Ammon's horn (tissue), 1 donor: ENCODE results near the gene GRIA2.
"Not testable (repeated sequence)": the region's sequence is repeated elsewhere in the genome, so short reads cannot be mapped to it uniquely, and the experiment has no call there.

ENCODE experiments used
- DNase-seq: peaks from one replicate; pipeline ENCODE4 v3.0.0-alpha.2; 2016; ENCODE audit warnings: low spot score

Gene GRIA2

DNA sequence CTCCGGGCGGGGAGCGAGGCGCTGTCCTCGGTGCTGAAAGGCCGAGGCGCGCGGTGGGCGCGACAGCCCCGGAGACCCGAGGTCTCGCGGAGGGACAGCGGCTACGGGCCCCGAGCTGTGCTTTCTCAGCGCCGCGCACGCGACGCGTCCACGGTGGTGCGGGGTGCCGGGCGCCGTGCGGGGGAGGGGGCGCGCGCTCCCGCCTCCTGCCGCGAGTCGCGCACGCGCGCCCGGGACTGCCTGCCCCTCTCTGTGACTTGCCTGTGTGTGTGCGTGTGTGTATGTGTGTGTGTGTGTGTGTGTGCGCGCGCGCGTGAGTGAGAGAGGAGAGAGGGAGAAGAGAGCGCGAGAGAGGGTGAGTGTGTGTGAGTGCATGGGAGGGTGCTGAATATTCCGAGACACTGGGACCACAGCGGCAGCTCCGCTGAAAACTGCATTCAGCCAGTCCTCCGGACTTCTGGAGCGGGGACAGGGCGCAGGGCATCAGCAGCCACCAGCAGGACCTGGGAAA lies at the start of gene GRIA2:
GRIA2 (plus strand) TSS at position 358 of the 511 bp plus-strand sequence. CDS start 315 bp downstream, outside the sequence.
- peak; percentile 89 for DNase-seq

DNA sequence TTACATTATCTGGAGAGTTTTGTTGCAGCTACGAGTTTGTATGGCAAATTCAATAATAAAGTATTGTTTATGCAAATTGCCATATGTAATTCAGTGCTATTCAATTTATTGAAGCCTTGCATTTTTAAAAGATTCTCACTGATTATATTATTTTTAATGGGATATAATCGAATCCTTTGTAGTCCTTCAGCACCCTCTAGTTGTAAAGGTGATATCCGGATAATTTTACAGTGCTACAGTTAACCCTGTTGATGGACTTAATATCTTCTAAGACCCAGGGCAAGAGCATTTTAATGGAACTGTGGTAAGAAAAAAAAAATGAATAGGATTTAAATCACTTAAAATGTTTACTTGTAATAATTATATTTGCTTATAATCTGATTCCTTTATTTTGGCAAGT lies 48.5 kb upstream of the GRIA2 start:
- DNase-seq, result no peak

DNA sequence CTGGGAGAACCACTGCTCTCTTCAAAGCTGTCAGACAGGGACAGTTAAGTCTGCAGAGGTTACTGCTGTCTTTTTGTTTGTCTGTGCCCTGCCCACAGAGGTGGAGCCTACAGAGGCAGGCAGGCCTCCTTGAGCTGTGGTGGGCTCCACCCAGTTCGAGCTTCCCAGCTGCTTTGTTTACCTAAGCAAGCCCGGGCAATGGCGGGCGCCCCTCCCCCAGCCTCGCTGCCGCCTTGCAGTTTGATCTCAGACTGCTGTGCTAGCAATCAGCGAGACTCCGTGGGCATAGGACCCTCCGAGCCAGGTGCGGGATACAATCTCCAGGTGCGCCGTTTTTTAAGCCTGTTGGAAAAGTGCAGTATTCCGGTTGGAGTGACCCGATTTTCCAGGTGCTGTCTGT lies 40.3 kb upstream of the GRIA2 start:
- DNase-seq, result not testable (repeated sequence)

DNA sequence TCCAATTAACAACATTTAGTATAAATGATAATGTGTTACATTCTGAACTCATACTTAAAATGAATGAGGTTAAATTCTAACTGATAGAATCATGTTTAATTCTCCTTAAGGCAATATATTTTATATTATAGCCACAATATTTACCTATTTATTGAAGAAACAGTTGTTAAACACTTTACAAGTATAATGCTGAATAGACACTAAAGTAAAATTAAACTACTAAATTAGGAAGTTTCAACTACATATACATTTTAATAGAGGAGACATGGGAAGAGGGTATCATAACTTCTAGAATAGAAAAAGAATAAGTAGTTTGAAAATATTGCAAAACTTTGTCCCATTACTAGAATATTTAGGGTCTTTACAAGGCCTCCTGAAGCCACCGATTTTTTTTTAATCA lies 36.2 kb upstream of the GRIA2 start:
- no peak for DNase-seq

DNA sequence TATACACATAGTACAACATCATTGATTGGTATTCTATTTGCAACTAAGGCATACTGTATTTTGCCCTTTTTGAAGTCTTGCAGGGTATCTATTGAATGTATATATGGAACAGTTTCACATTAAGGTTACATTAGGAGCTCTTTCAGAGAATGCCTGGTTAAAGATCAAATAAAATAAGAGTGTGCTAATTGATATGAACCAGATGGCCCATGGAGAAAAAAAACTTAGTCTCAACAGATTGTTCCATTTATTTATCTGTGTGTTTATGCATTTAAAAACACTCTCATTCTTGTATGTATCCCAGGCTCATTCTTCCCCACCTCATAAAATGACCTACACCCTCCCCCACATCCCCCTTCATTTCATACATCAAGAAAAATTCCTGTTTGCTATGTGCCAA lies 35.2 kb upstream of the GRIA2 start:
- DNase-seq, result no peak

DNA sequence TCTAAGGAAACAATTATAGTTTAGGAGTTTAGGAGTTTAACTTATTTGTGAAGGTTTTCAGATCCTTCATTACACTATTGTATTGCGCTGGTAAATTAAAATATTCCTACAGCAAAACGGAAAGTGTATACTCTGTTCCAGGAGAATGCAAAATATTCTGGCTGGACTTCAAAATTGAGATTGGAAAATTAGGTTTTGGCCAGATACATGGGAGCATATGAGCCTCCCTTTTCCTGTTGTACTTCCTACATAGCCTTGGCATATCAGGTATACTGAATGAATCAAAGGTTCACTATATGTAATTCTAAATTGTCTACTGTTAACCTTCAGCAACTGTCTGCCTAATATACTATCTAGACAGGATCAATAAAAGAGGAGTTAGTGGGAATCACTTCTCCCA lies 25.2 kb upstream of the GRIA2 start:
- DNase-seq, result no peak

DNA sequence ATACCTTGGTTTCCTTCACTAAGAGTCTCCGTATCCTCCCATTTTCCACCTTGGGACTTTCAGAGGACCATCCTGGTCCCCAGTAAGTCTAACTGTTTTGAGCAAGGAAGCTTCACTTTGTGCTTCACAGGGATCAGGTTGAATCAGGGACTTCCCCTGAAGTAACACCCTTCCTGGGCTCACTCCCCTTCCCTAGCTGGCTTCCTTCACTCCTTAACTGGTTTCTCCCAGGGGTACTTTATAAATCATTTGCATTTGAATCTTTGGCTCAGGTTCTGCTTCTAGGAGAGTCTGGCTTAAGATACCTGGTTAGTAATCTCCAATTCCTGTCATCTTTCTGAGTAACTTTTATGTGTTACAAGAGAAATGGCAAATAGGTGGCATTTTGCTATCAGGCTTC lies 24.5 kb upstream of the GRIA2 start:
- no peak for DNase-seq

DNA sequence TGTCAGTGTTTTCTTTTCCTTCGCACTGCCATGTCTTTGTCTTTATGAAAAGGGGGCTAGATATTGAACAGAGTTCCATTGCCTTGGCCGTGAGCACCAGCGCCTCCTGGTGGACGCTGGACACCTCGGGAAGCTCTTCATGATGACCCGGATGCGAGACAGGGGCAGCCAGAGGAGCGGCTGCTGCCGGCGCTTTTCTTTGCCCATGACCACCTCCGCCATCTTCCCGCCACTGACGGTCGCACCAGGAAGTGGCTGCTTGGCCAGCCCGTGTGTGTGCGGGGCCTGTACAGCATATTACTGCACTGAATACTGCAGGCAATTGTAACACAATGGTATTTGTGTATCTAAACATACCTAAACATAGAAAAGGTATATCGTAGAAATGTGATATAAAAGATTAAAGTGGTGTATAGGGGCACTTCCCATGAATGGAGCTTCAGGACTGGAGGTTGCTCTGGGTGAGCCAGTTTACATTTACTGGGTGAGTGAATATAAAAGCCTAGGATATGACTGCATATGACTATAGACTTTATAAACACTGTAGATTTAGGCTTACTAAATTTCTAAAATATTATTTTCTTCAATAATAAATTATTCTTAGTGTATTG lies 15.8 kb upstream of the GRIA2 start:
- DNase-seq, result no peak

DNA sequence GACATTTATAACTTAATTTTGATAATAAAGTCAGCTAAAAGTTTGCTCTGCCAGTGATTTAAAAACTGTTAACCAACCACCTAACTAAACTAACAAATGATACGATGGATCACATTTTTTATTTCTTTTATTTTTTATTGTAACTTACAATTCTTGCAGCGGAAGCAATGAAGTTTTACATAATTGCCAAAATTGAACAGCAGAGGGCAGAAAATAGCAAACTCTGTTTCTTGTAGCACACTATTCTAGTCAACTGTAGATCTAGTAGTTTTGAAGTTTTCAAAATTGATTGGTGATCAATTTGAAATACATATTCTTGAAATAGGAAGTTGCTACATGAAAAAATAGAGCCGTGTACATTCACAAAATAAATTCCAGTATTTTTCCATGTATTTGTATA lies 2.8 kb upstream of the GRIA2 start:
- no peak for DNase-seq

DNA sequence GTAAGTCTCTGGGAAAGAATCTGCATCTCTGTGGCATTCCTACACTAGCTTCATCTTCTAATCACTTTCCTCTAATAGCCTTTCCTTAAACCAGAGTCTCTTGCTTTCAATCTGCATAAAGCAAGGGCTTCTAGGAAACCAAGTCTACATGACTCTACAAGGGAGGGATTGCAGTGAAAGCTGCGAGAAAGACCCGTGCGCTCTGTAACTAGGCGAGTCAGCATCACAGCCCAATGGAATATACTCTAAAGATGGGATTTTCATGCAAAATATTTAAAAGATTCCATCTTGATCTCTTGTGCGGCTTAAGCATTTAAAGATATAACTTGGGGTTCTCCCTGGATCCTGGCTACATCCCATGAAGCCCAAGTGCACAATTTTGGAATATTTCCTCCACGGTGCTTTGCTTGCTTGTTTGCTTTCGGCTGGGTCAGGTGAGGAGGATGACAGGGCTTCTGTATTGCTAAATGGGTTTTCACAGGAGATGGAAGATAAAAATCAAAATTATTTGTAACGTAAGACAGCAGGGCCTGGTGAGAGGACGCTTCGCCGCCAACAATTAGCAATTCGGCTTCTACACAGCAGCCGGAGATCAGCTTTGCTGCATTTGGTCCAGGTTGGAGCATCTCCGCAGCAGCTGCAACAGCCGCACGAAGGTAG lies 687 bp upstream of the GRIA2 start:
- DNase-seq, result no peak

DNA sequence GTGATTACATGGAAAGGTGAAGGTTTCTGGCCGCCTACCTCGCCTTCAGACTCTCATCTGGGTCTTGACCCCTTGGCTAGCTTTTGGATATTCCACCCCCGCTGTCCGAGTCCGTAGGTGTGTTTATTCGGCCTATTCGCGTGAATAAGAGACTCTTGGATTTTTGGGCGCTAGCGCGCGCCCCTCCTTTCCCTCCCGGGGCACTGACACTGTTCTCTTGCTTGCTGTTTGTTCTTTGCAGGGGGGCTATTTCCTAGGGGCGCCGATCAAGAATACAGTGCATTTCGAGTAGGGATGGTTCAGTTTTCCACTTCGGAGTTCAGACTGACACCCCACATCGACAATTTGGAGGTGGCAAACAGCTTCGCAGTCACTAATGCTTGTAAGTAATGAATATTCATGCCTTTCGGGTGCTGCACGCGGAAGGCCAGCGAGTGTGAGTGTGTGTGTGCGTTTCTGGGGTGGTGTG lies 932 bp downstream of the GRIA2 start:
- DNase-seq, result no peak

DNA sequence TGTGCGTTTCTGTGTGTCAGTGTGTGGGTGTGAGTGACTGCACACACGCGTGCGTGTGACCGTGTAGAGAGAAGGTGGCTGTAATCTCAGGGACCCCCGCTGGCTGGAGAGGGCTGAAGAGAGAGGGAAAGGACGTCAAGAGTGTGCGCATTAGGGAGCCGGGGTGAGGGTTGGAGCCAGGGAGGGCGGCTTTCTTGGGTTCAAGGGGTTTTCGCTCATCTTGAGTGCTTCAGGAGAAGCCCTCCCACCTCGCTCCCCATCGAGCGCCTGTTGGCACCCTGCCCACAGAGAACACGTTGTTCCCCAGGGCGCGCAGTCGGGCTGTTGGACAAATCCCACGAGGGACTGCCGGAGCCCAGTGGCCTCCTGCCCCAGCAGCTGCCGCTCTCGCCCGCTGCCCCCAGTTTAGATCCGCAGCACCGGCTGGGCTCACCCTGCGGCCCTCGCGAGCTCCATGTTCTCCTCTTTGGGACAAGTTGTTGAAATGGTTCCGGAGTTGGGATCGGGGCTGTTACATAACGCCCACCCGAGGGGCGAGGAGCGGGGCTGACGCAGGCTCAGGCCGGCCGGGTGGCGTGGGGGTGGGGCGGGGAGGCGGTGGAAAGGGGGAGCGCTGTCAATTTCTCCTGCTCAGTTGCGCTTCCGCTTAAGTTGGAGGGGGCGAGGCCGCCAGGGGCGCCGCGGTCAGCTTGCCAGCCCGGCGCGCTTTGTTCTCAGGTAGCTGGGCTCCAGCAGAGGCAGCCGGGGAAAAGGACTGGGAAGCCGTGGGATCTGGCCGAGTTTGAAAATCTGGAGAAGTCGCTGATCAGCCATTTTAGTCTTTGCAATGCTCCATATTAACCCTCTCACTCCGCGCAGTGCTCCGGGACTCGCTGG lies 1.6 kb downstream of the GRIA2 start:
- DNase-seq, result peak; percentile 69

DNA sequence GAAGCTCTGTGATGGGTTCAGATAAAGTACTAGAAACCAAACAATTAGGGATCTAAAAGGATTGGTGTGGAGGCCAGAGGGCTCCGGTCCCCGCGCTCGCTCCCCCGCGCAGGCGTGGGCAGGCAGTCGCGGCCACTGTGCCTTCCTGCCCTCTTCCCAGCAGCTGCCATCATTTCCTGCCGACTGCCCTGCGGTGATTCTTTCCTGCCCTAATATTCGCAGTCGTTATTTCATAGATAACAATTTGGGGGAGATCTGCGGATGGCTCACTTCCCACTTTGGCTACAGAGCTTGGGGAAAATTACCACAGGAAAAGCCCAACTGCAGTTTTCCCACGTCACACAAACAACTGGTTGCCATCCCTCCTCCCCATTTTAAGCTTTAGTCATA lies 2.2 kb downstream of the GRIA2 start:
- DNase-seq, result no peak

DNA sequence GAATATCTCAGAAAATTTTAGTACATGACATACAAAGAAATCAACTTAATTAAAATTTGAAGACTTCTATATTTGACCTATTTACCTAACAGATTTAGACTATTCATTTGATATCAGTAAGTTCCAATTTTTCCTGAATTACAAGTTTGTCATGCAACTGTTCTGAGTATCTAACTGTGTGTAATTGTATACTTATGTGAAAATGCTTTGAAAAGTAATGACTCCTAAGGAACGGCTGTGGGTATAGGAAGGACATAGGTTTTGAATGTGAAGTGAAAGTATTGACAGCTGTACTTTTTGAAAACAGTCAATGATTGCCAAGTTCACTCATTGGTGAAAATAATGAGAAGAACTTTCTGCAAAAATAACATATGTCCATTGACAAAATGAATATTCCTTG lies 2.9 kb downstream of the GRIA2 start:
- no peak for DNase-seq

DNA sequence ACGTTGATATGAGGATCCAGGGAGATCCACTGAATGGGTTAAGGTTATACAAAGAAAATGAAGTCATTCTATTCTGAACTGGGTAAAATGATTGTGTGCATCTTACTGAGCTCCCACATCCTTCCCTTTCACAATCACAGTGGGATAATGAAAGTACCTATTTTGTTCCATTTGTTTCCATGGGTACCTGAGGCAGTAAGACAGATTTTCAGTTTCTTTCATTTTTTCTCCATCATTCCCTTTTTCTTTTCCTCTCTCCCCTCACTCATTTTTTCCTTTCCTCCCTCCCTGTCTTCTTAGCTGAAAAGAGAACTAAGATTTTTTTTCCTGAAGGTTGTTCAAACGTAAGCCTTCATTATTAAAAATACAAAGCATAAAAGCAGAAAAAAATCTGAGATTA lies 4.6 kb downstream of the GRIA2 start:
- DNase-seq, result no peak

DNA sequence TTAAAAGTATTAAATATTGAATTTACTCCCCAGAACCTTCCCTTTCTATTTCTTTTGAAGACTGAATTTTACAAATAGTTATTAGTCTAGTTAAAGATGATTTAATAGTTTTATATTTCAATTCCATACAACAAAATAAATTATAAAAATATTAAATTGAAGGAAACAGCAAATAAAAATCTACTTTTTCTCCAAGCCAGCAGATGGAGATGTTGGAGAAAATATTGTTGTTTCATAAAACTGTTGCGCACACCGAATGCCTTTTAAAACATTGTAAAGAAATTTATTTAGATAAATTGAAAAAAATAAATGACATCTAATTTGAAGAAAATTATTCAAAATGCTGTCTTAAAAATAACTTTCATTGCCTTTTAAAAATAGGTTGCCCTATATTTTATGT lies 5.5 kb downstream of the GRIA2 start:
- no peak for DNase-seq

DNA sequence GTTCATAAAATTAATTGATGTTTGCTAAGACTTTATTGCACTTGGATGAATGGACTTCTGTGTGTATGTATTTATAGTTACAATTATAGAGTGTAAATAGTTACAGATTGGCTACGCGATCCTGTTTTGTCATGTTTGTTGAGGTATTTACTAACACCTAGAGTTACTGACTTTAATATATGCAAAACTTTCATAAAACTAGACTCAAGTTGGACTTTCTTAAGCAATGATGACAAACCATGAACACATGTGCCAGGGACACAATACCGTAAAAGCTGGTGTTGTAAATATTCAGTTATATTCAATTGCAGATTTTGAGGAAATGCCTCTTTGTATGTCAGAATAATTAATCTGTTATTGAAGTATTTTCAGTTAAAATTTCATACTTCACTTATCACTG lies 6.1 kb downstream of the GRIA2 start:
- DNase-seq, result no peak

DNA sequence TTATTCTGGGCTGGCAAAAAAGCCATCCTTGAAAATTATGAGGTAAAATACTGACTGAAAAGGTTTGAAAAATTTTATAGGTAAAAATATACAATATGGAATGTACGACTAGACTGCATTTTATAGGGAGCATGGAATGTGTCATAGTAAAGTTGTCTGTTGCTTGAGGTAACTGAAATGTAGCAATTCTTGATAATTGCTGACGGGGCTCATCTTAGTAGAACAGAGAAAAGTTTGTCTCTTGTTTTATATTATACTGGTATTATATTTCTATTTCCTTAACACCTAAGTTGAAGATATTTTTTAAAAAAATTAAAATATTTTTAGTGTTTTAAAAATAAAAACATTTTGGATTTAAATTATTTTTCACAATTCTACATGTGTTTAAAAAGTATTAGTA lies 11.0 kb downstream of the GRIA2 start:
- no peak for DNase-seq

DNA sequence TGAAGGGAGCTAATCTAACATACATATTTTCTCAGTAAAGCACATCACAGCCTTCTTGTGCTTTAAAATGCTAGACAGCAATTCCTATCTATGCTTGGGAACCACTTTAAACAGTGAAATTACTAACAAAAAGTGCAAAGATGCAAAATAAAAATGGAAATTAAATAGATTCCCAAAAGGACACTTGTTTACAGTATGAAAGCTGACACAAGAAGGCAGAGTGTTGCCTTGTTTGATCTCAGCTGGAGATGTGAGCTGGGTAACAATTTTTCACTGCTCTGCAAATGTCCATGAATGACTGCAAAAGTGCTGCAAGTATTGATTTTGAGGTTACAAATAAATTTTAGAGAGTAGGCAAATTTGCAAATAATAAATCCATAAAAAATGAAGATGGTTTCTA lies 22.3 kb downstream of the GRIA2 start:
- DNase-seq, result no peak

DNA sequence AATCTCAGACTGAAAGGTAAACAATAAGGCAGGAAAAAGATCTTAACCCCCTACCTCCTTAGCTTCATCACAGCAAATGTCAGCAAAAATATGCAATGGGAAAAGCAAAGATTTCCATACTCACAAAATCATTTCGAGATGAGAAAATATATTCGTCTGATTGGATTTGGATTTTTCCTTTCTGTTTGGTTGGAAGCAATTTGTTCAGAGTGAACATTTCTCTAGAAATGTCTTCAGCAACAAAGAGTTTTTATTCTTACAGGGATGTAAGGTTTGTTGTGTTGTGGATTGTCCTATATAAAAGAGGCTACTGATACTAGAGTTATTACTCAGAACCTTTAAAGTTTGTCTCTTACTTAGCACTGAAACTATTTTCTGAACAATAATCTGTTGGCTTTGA lies 23.8 kb downstream of the GRIA2 start:
- no peak for DNase-seq

DNA sequence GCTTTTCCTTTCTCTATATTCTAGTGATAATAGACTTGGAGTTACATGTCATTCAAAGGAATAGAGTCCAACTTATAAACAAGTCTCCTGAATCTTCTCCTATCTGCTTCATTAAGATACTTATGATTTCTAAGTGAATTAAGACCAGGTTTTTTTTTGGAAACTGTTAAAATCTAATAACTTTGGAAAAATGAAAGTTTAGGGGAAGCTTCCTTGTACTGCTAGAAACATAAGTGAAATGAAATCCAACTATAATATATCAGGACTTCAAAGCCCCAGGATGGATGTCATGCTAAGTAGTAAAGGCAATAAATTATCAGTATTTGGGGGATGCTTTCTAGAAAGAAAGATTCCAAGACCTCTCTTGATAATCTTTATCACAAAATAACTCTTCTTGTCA lies 24.8 kb downstream of the GRIA2 start:
- DNase-seq, result no peak

DNA sequence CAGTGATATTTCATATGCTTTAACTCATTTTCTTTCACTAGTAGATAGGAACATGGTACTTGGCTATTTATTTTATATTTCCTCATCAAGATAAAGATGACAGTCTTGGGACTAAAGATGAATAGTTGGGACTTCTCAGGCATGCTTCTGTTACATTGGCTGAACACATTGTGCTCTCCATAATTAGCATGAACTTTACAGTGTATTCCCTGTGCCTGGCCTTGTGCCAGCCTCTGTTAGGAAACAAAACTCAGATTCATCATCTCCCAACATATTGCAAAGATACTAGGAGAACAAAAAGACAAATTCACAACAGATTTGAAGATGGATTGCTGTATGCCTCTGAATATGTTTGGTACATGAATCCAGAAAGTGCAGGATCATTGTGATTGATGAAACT lies 26.4 kb downstream of the GRIA2 start:
- DNase-seq, result peak; percentile 51

DNA sequence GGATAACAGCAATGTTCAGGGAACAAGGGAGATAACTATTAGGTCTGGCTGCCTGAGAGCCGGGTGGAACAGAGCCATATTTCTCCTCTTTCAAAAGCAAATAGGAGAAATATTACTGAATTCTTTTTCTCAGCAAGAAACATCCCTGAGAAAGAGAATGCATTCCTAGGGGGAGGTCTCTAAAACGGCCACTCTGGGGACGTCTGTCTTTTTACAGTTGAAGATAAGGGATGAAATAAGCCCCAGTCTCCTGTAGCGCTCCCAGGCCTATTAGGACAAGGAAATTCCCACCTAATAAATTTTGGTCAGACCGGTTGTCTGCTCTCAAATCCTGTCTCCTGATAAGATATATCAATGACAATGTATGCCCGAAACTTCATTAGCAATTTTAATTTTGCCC lies 37.6 kb downstream of the GRIA2 start:
- DNase-seq, result not testable (repeated sequence)
